HCT116 (cell line): Measurements from ENCODE around the gene SPON2. TPM values are rescaled to one million over a fixed set of nuclear protein-coding genes. Genes with fewer than 3 reads are reported as not detected.

Experiments
- ATAC-seq: fragments of 200-7000 bp; cut with Tn5 transposase; 2 replicates; pipeline ENCODE4 v1.9.1; 2020; ENCODE audit warnings: mild to moderate bottlenecking, moderate library complexity
- BruUV-seq: library from RNA; stranded (reverse); fragments of 400-500 nt; replicated peaks from 2 replicates; lab custom pipeline; 2021; lab: Mats Ljungman, UMichigan
- CTCF ChIA-PET: fragments of 300-600 bp; sonication (Branson Sonifier 250); formaldehyde crosslinking; loops from one replicate; lab custom pipeline; 2021; ENCODE audit warnings: antibody characterized with exemption; lab: Charles Lee
- POLR2A ChIA-PET: fragments of 300-600, 350-600 bp; sonication (Branson Sonifier 250); formaldehyde crosslinking; loops from one replicate; lab custom pipeline; 2021; ENCODE audit warnings: antibody characterized with exemption; lab: Charles Lee
- RAD21 ChIA-PET, 2 experiments: fragments of 300-600 bp; sonication (Branson Sonifier 250); formaldehyde crosslinking; loops; one replicate each; lab custom pipeline; 2023; ENCODE audit warnings: low total read pairs in 2 of 2; ENCODE audit not compliant: uncharacterized antibody in 2 of 2, unreplicated experiment in 2 of 2, low non-redundant PET in 1 of 2; lab: Charles Lee
- DNase-seq: peaks from one replicate; pipeline ENCODE4 v3.0.0-alpha.2; 2010; ENCODE audit warnings: low read depth, low spot score
- H2AFZ ChIP-seq: fragments of 200-600 bp; shearing (Covaris generic), sonication (generic); 2 replicates; pipeline ENCODE4 v1.6.1; 2017; ENCODE audit warnings: low read depth, mixed run types, mixed read lengths, antibody characterized with exemption, low read length; ENCODE audit not compliant: poor library complexity, severe bottlenecking
- H3K27ac ChIP-seq: 2 replicates; pipeline ENCODE4 v1.5.1; 2012; ENCODE audit warnings: low read depth, low read length
- H3K27me3 ChIP-seq: fragments of 200-600 bp; sonication (generic); 2 replicates; pipeline ENCODE4 v1.6.1; 2016; ENCODE audit warnings: mixed run types, low read length, mixed read lengths; ENCODE audit not compliant: insufficient read depth
- H3K36me3 ChIP-seq, 2 experiments: fragments of 200-500 bp in 1 of 2; fragments of 200-600 bp in 1 of 2; sonication (Bioruptor generic) in 1 of 2; sonication (generic) in 1 of 2; 2 replicates each; pipeline versions ENCODE4 v1.5.1 to v1.6.1; 2014 to 2016; ENCODE audit warnings: low read length in 2 of 2, inconsistent platforms in 1 of 2, mixed read lengths in 1 of 2, mixed run types in 1 of 2; ENCODE audit not compliant: insufficient read depth in 2 of 2, control insufficient read depth in 1 of 2
- H3K4me1 ChIP-seq, 2 experiments: fragments of 200-600 bp in 1 of 2; sonication (generic) in 1 of 2; 2 replicates each; pipeline versions ENCODE4 v1.5.1 to v1.6.1; 2012 to 2017; ENCODE audit warnings: low read length in 2 of 2, inconsistent platforms in 1 of 2, mild to moderate bottlenecking in 1 of 2, mixed read lengths in 1 of 2, mixed run types in 1 of 2, moderate library complexity in 1 of 2; ENCODE audit not compliant: insufficient read depth in 2 of 2, control insufficient read depth in 1 of 2
- H3K4me2 ChIP-seq: fragments of 200-600 bp; sonication (generic); 2 replicates; pipeline ENCODE4 v1.6.1; 2017; ENCODE audit warnings: mixed run types, low read length, mixed read lengths
- H3K4me3 ChIP-seq, 2 experiments: fragments of 200-600 bp in 1 of 2; sonication (generic) in 1 of 2; replicated peaks in 1 of 2; 2 replicates each; pipeline ENCODE4 v1.5.1; 2011 to 2016; ENCODE audit warnings: low read length in 2 of 2, control low read depth in 1 of 2, low read depth in 1 of 2, mild to moderate bottlenecking in 1 of 2, mixed read lengths in 1 of 2, mixed run types in 1 of 2
- H3K79me2 ChIP-seq: fragments of 200-600 bp; sonication (generic); 2 replicates; pipeline ENCODE4 v1.6.1; 2017; ENCODE audit warnings: mild to moderate bottlenecking, mixed run types, low read length, moderate library complexity, mixed read lengths; ENCODE audit not compliant: insufficient read depth
- H3K9ac ChIP-seq: fragments of 200-600 bp; sonication (generic); 2 replicates; pipeline ENCODE4 v1.6.1; 2016; ENCODE audit warnings: low read length, mixed read lengths
- H3K9me2 ChIP-seq: fragments of 200-600 bp; sonication (generic), shearing (Covaris generic); 2 replicates; pipeline ENCODE4 v1.6.1; 2017; ENCODE audit warnings: mixed run types, mild to moderate bottlenecking, moderate library complexity; ENCODE audit not compliant: insufficient read depth
- H3K9me3 ChIP-seq, 2 experiments: fragments of 200-500 bp in 1 of 2; fragments of 200-600 bp in 1 of 2; sonication (Bioruptor generic) in 1 of 2; sonication (generic) in 1 of 2; 2 replicates each; pipeline ENCODE4 v1.6.1; 2014 to 2017; ENCODE audit warnings: low read length in 2 of 2, mixed read lengths in 2 of 2, inconsistent platforms in 1 of 2, low read depth in 1 of 2, mild to moderate bottlenecking in 1 of 2, mixed run types in 1 of 2, moderate library complexity in 1 of 2; ENCODE audit not compliant: control insufficient read depth in 1 of 2, insufficient read depth in 1 of 2
- H4K20me1 ChIP-seq: fragments of 200-600 bp; sonication (generic), shearing (Covaris generic); 2 replicates; pipeline ENCODE4 v1.6.1; 2017; ENCODE audit warnings: mixed run types, mild to moderate bottlenecking, moderate library complexity; ENCODE audit not compliant: insufficient read depth
- ELF1 ChIP-seq: IDR thresholded peaks from 2 replicates; pipeline ENCODE4 v1.6.1; 2012; ENCODE audit warnings: low read depth, borderline replicate concordance
- EZH2 ChIP-seq: fragments of 200-600 bp; sonication (generic); IDR thresholded peaks from 2 replicates; pipeline ENCODE4 v1.6.1; 2017; ENCODE audit warnings: antibody characterized with exemption, mixed run types
- EZH2phosphoT487 ChIP-seq: fragments of 200-600 bp; IDR thresholded peaks from 2 replicates; pipeline ENCODE4 v1.6.1; 2018; ENCODE audit warnings: antibody characterized with exemption, borderline replicate concordance
- FOSL1 ChIP-seq: IDR thresholded peaks from 2 replicates; pipeline ENCODE4 v1.6.1; 2012; ENCODE audit warnings: low read depth
- POLR2A ChIP-seq: IDR thresholded peaks from 2 replicates; pipeline ENCODE4 v1.7.0; 2011; ENCODE audit warnings: borderline replicate concordance; ENCODE audit not compliant: insufficient read depth, insufficient read length; ENCODE audit errors: extremely low read depth
- RAD21 ChIP-seq: IDR thresholded peaks from 2 replicates; pipeline ENCODE4 v1.6.1; 2012; ENCODE audit warnings: low read depth, mild to moderate bottlenecking
- SIN3A ChIP-seq: IDR thresholded peaks from 2 replicates; pipeline ENCODE4 v1.6.1; 2012; ENCODE audit warnings: low read depth
- SP1 ChIP-seq: IDR thresholded peaks from 2 replicates; pipeline ENCODE4 v1.6.1; 2012; ENCODE audit warnings: low read depth
- TCF7L2 ChIP-seq: IDR thresholded peaks from 2 replicates; pipeline ENCODE4 v1.7.0; 2011; ENCODE audit warnings: borderline replicate concordance, inconsistent platforms; ENCODE audit not compliant: insufficient read depth, insufficient read length; ENCODE audit errors: extremely low read depth
- ZFX ChIP-seq: fragments of 450-650 bp; IDR thresholded peaks from 2 replicates; pipeline ENCODE4 v1.6.1; 2017
- intact Hi-C: fragments of 100-400 bp; cut with micrococcal nuclease; formaldehyde crosslinking; loops from 2 replicates; pipeline ENCODE4 v1.10.0; 2022
- total RNA-seq: library from RNA; stranded (reverse); gene quantifications from one replicate; pipeline ENCODE4 v1.2.1, GENCODE V29; 2021; ENCODE audit not compliant: unreplicated experiment
- TF ChIP-seq, protein P1 (sequence below): IDR thresholded peaks from 2 replicates; pipeline ENCODE4 v1.6.1; 2011; ENCODE audit warnings: mild to moderate bottlenecking, low read length, moderate library complexity; ENCODE audit not compliant: insufficient replicate concordance; ENCODE audit errors: extremely low read depth
- TF ChIP-seq, protein P2 (sequence below): IDR thresholded peaks from 2 replicates; pipeline ENCODE4 v1.6.1; 2012; ENCODE audit warnings: low read depth
- TF ChIP-seq, protein P3 (sequence below): IDR thresholded peaks from 2 replicates; pipeline ENCODE4 v1.6.1; 2012

Gene SPON2
- total RNA-seq, 1 experiment from 2014 or later: 1.5 TPM

DNA sequence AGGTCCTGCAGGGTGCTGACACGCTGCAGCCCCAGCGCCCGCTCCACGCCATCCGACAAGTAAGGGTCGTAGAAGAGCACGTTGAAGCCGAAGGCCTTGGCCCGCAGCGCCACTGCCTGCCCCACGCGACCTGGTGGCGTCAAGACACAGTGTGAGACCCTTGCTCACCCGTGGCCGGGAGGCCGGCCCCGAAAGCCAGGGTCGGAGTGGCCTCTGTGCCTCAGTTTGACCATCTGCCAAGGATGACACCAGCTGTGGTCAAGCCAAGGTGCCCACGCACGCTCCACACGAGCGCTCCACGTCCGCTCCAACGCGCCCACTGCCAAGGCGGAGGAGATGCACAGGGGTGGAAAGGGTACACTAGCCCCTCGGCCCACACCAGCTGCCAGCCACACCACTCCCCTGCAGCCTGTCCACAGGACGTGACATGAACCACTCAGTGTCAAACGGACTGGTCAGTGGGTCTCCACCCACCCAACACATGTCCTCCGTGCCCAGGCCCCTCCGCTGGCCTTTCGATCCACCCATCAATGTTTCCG lies 43.8 kb upstream of the SPON2 start:
- H3K27ac ChIP-seq: no peak overlapping the region
- no TSS peak for BruUV-seq
- no peaks in the 10 kb centered on the region for H3K9me2 ChIP-seq
- H3K9me3 ChIP-seq: no peaks in the 10 kb centered on the region
- no peak overlapping the region for H3K9ac ChIP-seq
- peaks cover 21 to 27% of the 10 kb centered on the region in 2 experiments; a peak in 3 of 4 replicates for H3K36me3 ChIP-seq
- ChIA-PET RAD21 (no interaction called here), POLR2A (no interaction called here), CTCF (no interaction called here)
- TF ChIP-seq ELF1: no peak
- H4K20me1 ChIP-seq: no peaks in the 10 kb centered on the region
- intact Hi-C loops: no loop called here
- no peaks in the 10 kb centered on the region for H3K4me1 ChIP-seq
- no peak overlapping the region for H3K4me2 ChIP-seq
- peaks cover 17% of the 10 kb centered on the region; the same call in 1 of the 2 replicates for H3K79me2 ChIP-seq
- H2AFZ ChIP-seq: no peak overlapping the region
- DNase-seq: no peak
- H3K27me3 ChIP-seq: no peaks in the 10 kb centered on the region
- no peak overlapping the region for H3K4me3 ChIP-seq
- ATAC-seq: no peak

- Histone ChIP-seq H2AFZ (no peak overlapping the region), H3K36me3 (peaks cover 19 to 22% of the 10 kb centered on the region in 2 experiments; a peak in 3 of 4 replicates), H3K9ac (no peak overlapping the region), H3K79me2 (peaks cover 15% of the 10 kb centered on the region; the same call in 1 of the 2 replicates), H3K27me3 (no peaks in the 10 kb centered on the region), H4K20me1 (no peaks in the 10 kb centered on the region), H3K4me1 (no peaks in the 10 kb centered on the region), H3K27ac (no peak overlapping the region), H3K9me3 (no peaks in the 10 kb centered on the region), H3K4me3 (no peak overlapping the region), H3K9me2 (no peaks in the 10 kb centered on the region), H3K4me2 (no peak overlapping the region)
- no TSS peak for BruUV-seq
- POLR2A ChIA-PET: interaction anchor here (0.6 kb wide), 1 partner anchor 8 kb away, joined by 3 read pairs; no protein-coding TSS in a partner anchor
- RAD21 ChIA-PET: no interaction called here
- CTCF ChIA-PET: no interaction called here
- intact Hi-C loops: no loop called here
- ATAC-seq: no peak
- no peak for DNase-seq
- TF ChIP-seq, protein P1, sequence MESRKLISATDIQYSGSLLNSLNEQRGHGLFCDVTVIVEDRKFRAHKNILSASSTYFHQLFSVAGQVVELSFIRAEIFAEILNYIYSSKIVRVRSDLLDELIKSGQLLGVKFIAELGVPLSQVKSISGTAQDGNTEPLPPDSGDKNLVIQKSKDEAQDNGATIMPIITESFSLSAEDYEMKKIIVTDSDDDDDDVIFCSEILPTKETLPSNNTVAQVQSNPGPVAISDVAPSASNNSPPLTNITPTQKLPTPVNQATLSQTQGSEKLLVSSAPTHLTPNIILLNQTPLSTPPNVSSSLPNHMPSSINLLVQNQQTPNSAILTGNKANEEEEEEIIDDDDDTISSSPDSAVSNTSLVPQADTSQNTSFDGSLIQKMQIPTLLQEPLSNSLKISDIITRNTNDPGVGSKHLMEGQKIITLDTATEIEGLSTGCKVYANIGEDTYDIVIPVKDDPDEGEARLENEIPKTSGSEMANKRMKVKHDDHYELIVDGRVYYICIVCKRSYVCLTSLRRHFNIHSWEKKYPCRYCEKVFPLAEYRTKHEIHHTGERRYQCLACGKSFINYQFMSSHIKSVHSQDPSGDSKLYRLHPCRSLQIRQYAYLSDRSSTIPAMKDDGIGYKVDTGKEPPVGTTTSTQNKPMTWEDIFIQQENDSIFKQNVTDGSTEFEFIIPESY: no peak
- TF ChIP-seq SIN3A (no peak), EZH2phosphoT487 (no peak), TCF7L2 (no peak), RAD21 (no peak), FOSL1 (no peak), POLR2A (no peak), ZFX (no peak), EZH2 (no peak), SP1 (no peak)
- TF ChIP-seq, protein P2, sequence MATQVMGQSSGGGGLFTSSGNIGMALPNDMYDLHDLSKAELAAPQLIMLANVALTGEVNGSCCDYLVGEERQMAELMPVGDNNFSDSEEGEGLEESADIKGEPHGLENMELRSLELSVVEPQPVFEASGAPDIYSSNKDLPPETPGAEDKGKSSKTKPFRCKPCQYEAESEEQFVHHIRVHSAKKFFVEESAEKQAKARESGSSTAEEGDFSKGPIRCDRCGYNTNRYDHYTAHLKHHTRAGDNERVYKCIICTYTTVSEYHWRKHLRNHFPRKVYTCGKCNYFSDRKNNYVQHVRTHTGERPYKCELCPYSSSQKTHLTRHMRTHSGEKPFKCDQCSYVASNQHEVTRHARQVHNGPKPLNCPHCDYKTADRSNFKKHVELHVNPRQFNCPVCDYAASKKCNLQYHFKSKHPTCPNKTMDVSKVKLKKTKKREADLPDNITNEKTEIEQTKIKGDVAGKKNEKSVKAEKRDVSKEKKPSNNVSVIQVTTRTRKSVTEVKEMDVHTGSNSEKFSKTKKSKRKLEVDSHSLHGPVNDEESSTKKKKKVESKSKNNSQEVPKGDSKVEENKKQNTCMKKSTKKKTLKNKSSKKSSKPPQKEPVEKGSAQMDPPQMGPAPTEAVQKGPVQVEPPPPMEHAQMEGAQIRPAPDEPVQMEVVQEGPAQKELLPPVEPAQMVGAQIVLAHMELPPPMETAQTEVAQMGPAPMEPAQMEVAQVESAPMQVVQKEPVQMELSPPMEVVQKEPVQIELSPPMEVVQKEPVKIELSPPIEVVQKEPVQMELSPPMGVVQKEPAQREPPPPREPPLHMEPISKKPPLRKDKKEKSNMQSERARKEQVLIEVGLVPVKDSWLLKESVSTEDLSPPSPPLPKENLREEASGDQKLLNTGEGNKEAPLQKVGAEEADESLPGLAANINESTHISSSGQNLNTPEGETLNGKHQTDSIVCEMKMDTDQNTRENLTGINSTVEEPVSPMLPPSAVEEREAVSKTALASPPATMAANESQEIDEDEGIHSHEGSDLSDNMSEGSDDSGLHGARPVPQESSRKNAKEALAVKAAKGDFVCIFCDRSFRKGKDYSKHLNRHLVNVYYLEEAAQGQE: no peak
- TF ChIP-seq, protein P3, sequence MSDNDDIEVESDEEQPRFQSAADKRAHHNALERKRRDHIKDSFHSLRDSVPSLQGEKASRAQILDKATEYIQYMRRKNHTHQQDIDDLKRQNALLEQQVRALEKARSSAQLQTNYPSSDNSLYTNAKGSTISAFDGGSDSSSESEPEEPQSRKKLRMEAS: no peak
Measured at GRCh38 chr4:1215141-1216075, 43.0 kb upstream of the SPON2 start.
